CD4-positive, alpha-beta T cell treated with Interleukin-6 for 4 hours (primary cell): ENCODE results near the gene MIB2.
"Not testable (repeated sequence)": the region's sequence is repeated elsewhere in the genome, so short reads cannot be mapped to it uniquely, and the experiment has no call there.

Experiments
- DNase-seq: peaks from one replicate; pipeline ENCODE4 v3.0.0-alpha.2; 2020; ENCODE audit warnings: mixed read lengths

The MIB2 gene

GRCh38 chr1:1615256-1616044 is at the start of gene MIB2:
Gene MIB2, plus strand, starts transcription at chr1:1615500. Its CDS starts 7,953 bp downstream, at chr1:1623453.
- DNase-seq = peak; percentile 97

GRCh38 chr1:1567152-1567875 is 48.0 kb upstream of the MIB2 start:
- DNase-seq = no peak

- no peak for DNase-seq
Measured at GRCh38 chr1:1567891-1568291, 47.4 kb upstream of the MIB2 start.

GRCh38 chr1:1569341-1569740 is 46.0 kb upstream of the MIB2 start:
- no peak for DNase-seq

- DNase-seq = peak; percentile 70
Measured at GRCh38 chr1:1573843-1574720, 41.2 kb upstream of the MIB2 start.

- DNase-seq = peak; percentile 92
Measured at GRCh38 chr1:1574721-1575537, 40.4 kb upstream of the MIB2 start, which contains the start of gene SSU72. Gene SSU72, minus strand, starts transcription at chr1:1574863. Its CDS starts 306 bp downstream, at chr1:1574557.

- no peak for DNase-seq
Measured at GRCh38 chr1:1577367-1578011, 37.8 kb upstream of the MIB2 start.

- DNase-seq = no peak
Measured at GRCh38 chr1:1578371-1578940, 36.8 kb upstream of the MIB2 start.

GRCh38 chr1:1582585-1583346 is 32.5 kb upstream of the MIB2 start:
- DNase-seq = no peak

GRCh38 chr1:1583347-1584010 is 31.8 kb upstream of the MIB2 start:
- no peak for DNase-seq

GRCh38 chr1:1591452-1591851 is 23.8 kb upstream of the MIB2 start:
- no peak for DNase-seq

GRCh38 chr1:1593834-1594601 is 21.3 kb upstream of the MIB2 start:
- DNase-seq = no peak

GRCh38 chr1:1594602-1595260 is 20.6 kb upstream of the MIB2 start:
- no peak for DNase-seq

- DNase-seq = not testable (repeated sequence)
Measured at GRCh38 chr1:1595341-1595740, 20.0 kb upstream of the MIB2 start.

- DNase-seq = no peak
Measured at GRCh38 chr1:1596493-1597274, 18.6 kb upstream of the MIB2 start.

- DNase-seq = peak; percentile 19
Measured at GRCh38 chr1:1597275-1597930, 17.9 kb upstream of the MIB2 start.

GRCh38 chr1:1598051-1598719 is 17.1 kb upstream of the MIB2 start:
- DNase-seq = no peak
